Calu3 (cell line): ENCODE data around the gene NKX6-2. TPM values are rescaled to one million over a fixed set of nuclear protein-coding genes. Genes with fewer than 3 reads are reported as not detected.

Experiments
- BruUV-seq: library from RNA; stranded (reverse); fragments of 400-500 nt; replicated peaks from 2 replicates; lab custom pipeline; 2021; lab: Mats Ljungman, UMichigan
- CTCF ChIA-PET: fragments of 300-600 bp; sonication (Branson Sonifier 250); formaldehyde crosslinking; loops from one replicate; lab custom pipeline; 2022; ENCODE audit warnings: antibody characterized with exemption; lab: Charles Lee
- DNase-seq: peaks from one replicate; pipeline ENCODE4 v3.0.0; 2022
- H3K27ac Mint-ChIP-seq: one replicate; pipeline ENCODE4 v1.8.0; 2022; ENCODE audit warnings: mixed read lengths; ENCODE audit not compliant: unreplicated experiment
- H3K27me3 Mint-ChIP-seq: one replicate; pipeline ENCODE4 v1.8.0; 2022; ENCODE audit warnings: mixed read lengths; ENCODE audit not compliant: unreplicated experiment
- H3K36me3 Mint-ChIP-seq: one replicate; pipeline ENCODE4 v1.8.0; 2022; ENCODE audit warnings: mild to moderate bottlenecking, moderate library complexity, mixed read lengths; ENCODE audit not compliant: insufficient read depth, unreplicated experiment
- H3K4me1 Mint-ChIP-seq: one replicate; pipeline ENCODE4 v1.8.0; 2022; ENCODE audit warnings: mild to moderate bottlenecking, low read depth, mixed read lengths; ENCODE audit not compliant: unreplicated experiment
- H3K4me3 Mint-ChIP-seq: one replicate; pipeline ENCODE4 v1.8.0; 2022; ENCODE audit warnings: mild to moderate bottlenecking, low read depth, moderate library complexity, mixed read lengths; ENCODE audit not compliant: unreplicated experiment
- H3K9me3 Mint-ChIP-seq: one replicate; pipeline ENCODE4 v1.8.0; 2022; ENCODE audit warnings: low read depth, mixed read lengths; ENCODE audit not compliant: unreplicated experiment
- CTCF ChIP-seq: fragments of 200-600 bp; IDR thresholded peaks from one replicate; pipeline ENCODE4 v1.8.0; 2022; ENCODE audit warnings: antibody characterized with exemption; ENCODE audit not compliant: unreplicated experiment
- intact Hi-C: fragments of 100-400 bp; cut with micrococcal nuclease; formaldehyde crosslinking; loops from one replicate; pipeline ENCODE4 v1.10.0; 2022; ENCODE audit not compliant: unreplicated experiment
- total RNA-seq: library from RNA; stranded (reverse); gene quantifications from 2 replicates; pipeline ENCODE4 v1.2.3, GENCODE V29; 2022

Gene NKX6-2
- total RNA-seq, 1 experiment from 2014 or later = not detected

GRCh38 chr10:132788831-132789219, 2.9 kb upstream of the NKX6-2 start:
- no peaks in the 10 kb centered on the region for H3K36me3 Mint-ChIP-seq
- CTCF ChIA-PET = no interaction called here
- no TSS peak for BruUV-seq
- no peak for TF ChIP-seq CTCF
- DNase-seq = no peak
- H3K27ac Mint-ChIP-seq = no peak overlapping the region
- H3K27me3 Mint-ChIP-seq = peaks cover 12% of the 10 kb centered on the region
- H3K4me3 Mint-ChIP-seq = no peak overlapping the region
- intact Hi-C loops = no loop called here
- H3K4me1 Mint-ChIP-seq = no peaks in the 10 kb centered on the region
- H3K9me3 Mint-ChIP-seq = no peaks in the 10 kb centered on the region

GRCh38 chr10:132788180-132788830, 2.4 kb upstream of the NKX6-2 start:
- no peaks in the 10 kb centered on the region for H3K9me3 Mint-ChIP-seq
- no peak for DNase-seq
- no TSS peak for BruUV-seq
- no peaks in the 10 kb centered on the region for H3K36me3 Mint-ChIP-seq
- peaks cover 9% of the 10 kb centered on the region for H3K27me3 Mint-ChIP-seq
- no peak overlapping the region for H3K4me3 Mint-ChIP-seq
- H3K27ac Mint-ChIP-seq = no peak overlapping the region
- no peaks in the 10 kb centered on the region for H3K4me1 Mint-ChIP-seq
- intact Hi-C loops = no loop called here
- TF ChIP-seq CTCF = no peak
- CTCF ChIA-PET = no interaction called here

- no peaks in the 10 kb centered on the region for H3K36me3 Mint-ChIP-seq
- no peak for TF ChIP-seq CTCF
- no peak overlapping the region for H3K4me3 Mint-ChIP-seq
- intact Hi-C loops = no loop called here
- no TSS peak for BruUV-seq
- peaks cover 3% of the 10 kb centered on the region for H3K27me3 Mint-ChIP-seq
- CTCF ChIA-PET = interaction anchor here (0.7 kb wide), 1 partner anchor 47 kb away, joined by 5 read pairs; no protein-coding TSS in a partner anchor
- DNase-seq = no peak
- no peaks in the 10 kb centered on the region for H3K4me1 Mint-ChIP-seq
- no peak overlapping the region for H3K27ac Mint-ChIP-seq
- no peaks in the 10 kb centered on the region for H3K9me3 Mint-ChIP-seq
Measured at GRCh38 chr10:132787495-132788179, 1.7 kb upstream of the NKX6-2 start.

GRCh38 chr10:132786884-132787494, 1.0 kb upstream of the NKX6-2 start:
- Mint-ChIP-seq H3K4me3 (no peak overlapping the region), H3K36me3 (no peaks in the 10 kb centered on the region), H3K4me1 (no peaks in the 10 kb centered on the region), H3K9me3 (no peaks in the 10 kb centered on the region), H3K27me3 (no peaks in the 10 kb centered on the region), H3K27ac (no peak overlapping the region)
- no peak for TF ChIP-seq CTCF
- DNase-seq = no peak
- intact Hi-C loops = no loop called here
- no TSS peak for BruUV-seq
- CTCF ChIA-PET = interaction anchor here (0.7 kb wide), 1 partner anchor 48 kb away, joined by 5 read pairs; no protein-coding TSS in a partner anchor
